C4-2B (cell line): ENCODE data around the gene SCAPER.

ENCODE experiments used
- ZFX ChIP-seq: fragments of 450-650 bp; IDR thresholded peaks from 2 replicates; pipeline ENCODE4 v1.6.1; 2017
- TF ChIP-seq, protein P1 (sequence below): fragments of 450-650 bp; conservative IDR thresholded peaks from 2 replicates; pipeline ENCODE4 v1.5.1; 2017; ENCODE audit warnings: mild to moderate bottlenecking

GRCh38 chr15:76501011-76501410 lies 404.1 kb downstream of the SCAPER start:
- TF ChIP-seq, protein P1, sequence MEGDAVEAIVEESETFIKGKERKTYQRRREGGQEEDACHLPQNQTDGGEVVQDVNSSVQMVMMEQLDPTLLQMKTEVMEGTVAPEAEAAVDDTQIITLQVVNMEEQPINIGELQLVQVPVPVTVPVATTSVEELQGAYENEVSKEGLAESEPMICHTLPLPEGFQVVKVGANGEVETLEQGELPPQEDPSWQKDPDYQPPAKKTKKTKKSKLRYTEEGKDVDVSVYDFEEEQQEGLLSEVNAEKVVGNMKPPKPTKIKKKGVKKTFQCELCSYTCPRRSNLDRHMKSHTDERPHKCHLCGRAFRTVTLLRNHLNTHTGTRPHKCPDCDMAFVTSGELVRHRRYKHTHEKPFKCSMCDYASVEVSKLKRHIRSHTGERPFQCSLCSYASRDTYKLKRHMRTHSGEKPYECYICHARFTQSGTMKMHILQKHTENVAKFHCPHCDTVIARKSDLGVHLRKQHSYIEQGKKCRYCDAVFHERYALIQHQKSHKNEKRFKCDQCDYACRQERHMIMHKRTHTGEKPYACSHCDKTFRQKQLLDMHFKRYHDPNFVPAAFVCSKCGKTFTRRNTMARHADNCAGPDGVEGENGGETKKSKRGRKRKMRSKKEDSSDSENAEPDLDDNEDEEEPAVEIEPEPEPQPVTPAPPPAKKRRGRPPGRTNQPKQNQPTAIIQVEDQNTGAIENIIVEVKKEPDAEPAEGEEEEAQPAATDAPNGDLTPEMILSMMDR: no peak
- no peak for TF ChIP-seq ZFX
